OCI-LY1 (cell line): Measurements from ENCODE around the gene RHAG.

ENCODE experiments used
- H2AFZ ChIP-seq: fragments of 200-600 bp; sonication (generic), shearing (Covaris generic); 2 replicates; pipeline ENCODE4 v1.6.0; 2014; ENCODE audit warnings: antibody characterized with exemption, mild to moderate bottlenecking, low read length
- H3F3A ChIP-seq: fragments of 200-600 bp; sonication (generic), shearing (Covaris generic); 2 replicates; pipeline ENCODE4 v1.6.0; 2014; ENCODE audit warnings: mild to moderate bottlenecking, antibody characterized with exemption, low read length, moderate library complexity; ENCODE audit not compliant: insufficient read depth
- H3K27ac ChIP-seq: fragments of 200-600 bp; sonication (generic); 2 replicates; pipeline ENCODE4 v1.5.1; 2014; ENCODE audit warnings: low read length, mixed run types, mild to moderate bottlenecking, low read depth; ENCODE audit not compliant: poor library complexity, severe bottlenecking
- H3K27me3 ChIP-seq: fragments of 200-600 bp; sonication (generic); 2 replicates; pipeline ENCODE4 v1.6.0; 2014; ENCODE audit warnings: antibody characterized with exemption, mild to moderate bottlenecking, low read length, moderate library complexity; ENCODE audit not compliant: insufficient read depth
- H3K36me3 ChIP-seq: fragments of 200-600 bp; sonication (generic); 2 replicates; pipeline ENCODE4 v1.6.1; 2014; ENCODE audit warnings: mild to moderate bottlenecking, antibody characterized with exemption, low read length, moderate library complexity, mixed read lengths; ENCODE audit not compliant: insufficient read depth
- H3K4me1 ChIP-seq: fragments of 200-600 bp; sonication (generic); 2 replicates; pipeline ENCODE4 v1.5.1; 2014; ENCODE audit warnings: mild to moderate bottlenecking, low read length, moderate library complexity; ENCODE audit not compliant: insufficient read depth, severe bottlenecking
- H3K4me2 ChIP-seq: fragments of 200-600 bp; sonication (generic), shearing (Covaris generic); 2 replicates; pipeline ENCODE4 v1.6.1; 2014; ENCODE audit warnings: low read length
- H3K4me3 ChIP-seq: fragments of 200-600 bp; sonication (generic); 2 replicates; pipeline ENCODE4 v1.5.1; 2014; ENCODE audit warnings: low read length, low read depth, mild to moderate bottlenecking, mixed read lengths; ENCODE audit not compliant: poor library complexity, severe bottlenecking
- H3K79me2 ChIP-seq: fragments of 200-600 bp; shearing (Covaris generic); 2 replicates; pipeline ENCODE4 v1.6.1; 2016; ENCODE audit warnings: mixed run types, low read length, mixed read lengths; ENCODE audit not compliant: insufficient read depth
- H3K9ac ChIP-seq: fragments of 200-600 bp; sonication (generic), shearing (Covaris generic); 2 replicates; pipeline ENCODE4 v1.6.1; 2014; ENCODE audit warnings: mild to moderate bottlenecking, low read length, mixed read lengths
- H3K9me2 ChIP-seq: fragments of 200-600 bp; sonication (generic), shearing (Covaris generic); 2 replicates; pipeline ENCODE4 v1.6.1; 2014; ENCODE audit warnings: low read depth, mild to moderate bottlenecking, low read length, mixed read lengths
- H3K9me3 ChIP-seq: fragments of 200-600 bp; shearing (Covaris generic); 2 replicates; pipeline ENCODE4 v1.6.1; 2014; ENCODE audit warnings: low read length, mixed read lengths
- H4K20me1 ChIP-seq: fragments of 200-600 bp; sonication (generic), shearing (Covaris generic); 2 replicates; pipeline ENCODE4 v1.6.0; 2016; ENCODE audit warnings: mild to moderate bottlenecking, low read length; ENCODE audit not compliant: insufficient read depth
- EZH2 ChIP-seq: fragments of 200-600 bp; sonication (generic), shearing (Covaris generic); IDR thresholded peaks from 2 replicates; pipeline ENCODE4 v1.8.0; 2017; ENCODE audit warnings: borderline replicate concordance, mixed run types, mild to moderate bottlenecking, antibody characterized with exemption, low read length, moderate library complexity, mixed read lengths
- TF ChIP-seq, protein P1 (sequence below): fragments of 200-600 bp; sonication (generic), shearing (Covaris generic); IDR thresholded peaks from 2 replicates; pipeline ENCODE4 v1.5.1; 2017; ENCODE audit warnings: mild to moderate bottlenecking, antibody characterized with exemption, low read length, moderate library complexity, mixed read lengths

The RHAG gene

GRCh38 chr6:49570474-49571079 lies 66.1 kb downstream of the RHAG start:
- H3K4me2 ChIP-seq = no peak overlapping the region
- no peaks in the 10 kb centered on the region for H3K4me1 ChIP-seq
- no peaks in the 10 kb centered on the region for H3K27me3 ChIP-seq
- H3K9me3 ChIP-seq = no peaks in the 10 kb centered on the region
- H3K36me3 ChIP-seq = no peaks in the 10 kb centered on the region
- no peak overlapping the region for H3K4me3 ChIP-seq
- H3F3A ChIP-seq = no peaks in the 10 kb centered on the region
- no peak overlapping the region for H3K9ac ChIP-seq
- H4K20me1 ChIP-seq = no peaks in the 10 kb centered on the region
- no peak overlapping the region for H2AFZ ChIP-seq
- H3K27ac ChIP-seq = no peak overlapping the region
- H3K9me2 ChIP-seq = no peaks in the 10 kb centered on the region
- H3K79me2 ChIP-seq = no peaks in the 10 kb centered on the region
- TF ChIP-seq, protein P1, sequence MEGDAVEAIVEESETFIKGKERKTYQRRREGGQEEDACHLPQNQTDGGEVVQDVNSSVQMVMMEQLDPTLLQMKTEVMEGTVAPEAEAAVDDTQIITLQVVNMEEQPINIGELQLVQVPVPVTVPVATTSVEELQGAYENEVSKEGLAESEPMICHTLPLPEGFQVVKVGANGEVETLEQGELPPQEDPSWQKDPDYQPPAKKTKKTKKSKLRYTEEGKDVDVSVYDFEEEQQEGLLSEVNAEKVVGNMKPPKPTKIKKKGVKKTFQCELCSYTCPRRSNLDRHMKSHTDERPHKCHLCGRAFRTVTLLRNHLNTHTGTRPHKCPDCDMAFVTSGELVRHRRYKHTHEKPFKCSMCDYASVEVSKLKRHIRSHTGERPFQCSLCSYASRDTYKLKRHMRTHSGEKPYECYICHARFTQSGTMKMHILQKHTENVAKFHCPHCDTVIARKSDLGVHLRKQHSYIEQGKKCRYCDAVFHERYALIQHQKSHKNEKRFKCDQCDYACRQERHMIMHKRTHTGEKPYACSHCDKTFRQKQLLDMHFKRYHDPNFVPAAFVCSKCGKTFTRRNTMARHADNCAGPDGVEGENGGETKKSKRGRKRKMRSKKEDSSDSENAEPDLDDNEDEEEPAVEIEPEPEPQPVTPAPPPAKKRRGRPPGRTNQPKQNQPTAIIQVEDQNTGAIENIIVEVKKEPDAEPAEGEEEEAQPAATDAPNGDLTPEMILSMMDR = no peak
- no peak for TF ChIP-seq EZH2

- Histone ChIP-seq H3K4me2 (no peak overlapping the region), H3K4me3 (no peak overlapping the region), H3K27ac (no peak overlapping the region), H2AFZ (no peak overlapping the region), H3K9ac (no peak overlapping the region), H3K4me1 (no peaks in the 10 kb centered on the region), H3K9me3 (no peaks in the 10 kb centered on the region), H4K20me1 (no peaks in the 10 kb centered on the region), H3K9me2 (no peaks in the 10 kb centered on the region), H3K79me2 (no peaks in the 10 kb centered on the region), H3K36me3 (no peaks in the 10 kb centered on the region), H3F3A (no peaks in the 10 kb centered on the region), H3K27me3 (no peaks in the 10 kb centered on the region)
- TF ChIP-seq, protein P1 = no peak
Measured at GRCh38 chr6:49565855-49566254, 70.8 kb downstream of the RHAG start.

GRCh38 chr6:49565261-49565660 lies 71.4 kb downstream of the RHAG start:
- Histone ChIP-seq H3K4me2 (no peak overlapping the region), H3K27me3 (no peaks in the 10 kb centered on the region), H2AFZ (no peak overlapping the region), H3K27ac (no peak overlapping the region), H3K9me3 (no peaks in the 10 kb centered on the region), H4K20me1 (no peaks in the 10 kb centered on the region), H3K36me3 (no peaks in the 10 kb centered on the region), H3K4me1 (no peaks in the 10 kb centered on the region), H3K9ac (no peak overlapping the region), H3F3A (no peaks in the 10 kb centered on the region), H3K9me2 (no peaks in the 10 kb centered on the region), H3K4me3 (no peak overlapping the region), H3K79me2 (no peaks in the 10 kb centered on the region)
- no peak for TF ChIP-seq EZH2
- TF ChIP-seq, protein P1 = no peak
